GM18520 (cell line): ENCODE data around the gene SLC25A42.
"Not testable (repeated sequence)": the region's sequence is repeated elsewhere in the genome, so short reads cannot be mapped to it uniquely, and the experiment has no call there.

Experiments
- ATAC-seq: cut with Tn5 transposase; IDR thresholded peaks from one replicate; pipeline ENCODE4 v1.9.1; 2021; ENCODE audit not compliant: unreplicated experiment

Gene SLC25A42

GRCh38 chr19:19132912-19133311 lies 69.1 kb downstream of the SLC25A42 start:
- no peak for ATAC-seq

- no peak for ATAC-seq
These were observed 70.2 kb downstream of the SLC25A42 start for GRCh38 chr19:19133985-19134384.

- ATAC-seq = no peak
These were observed 70.9 kb downstream of the SLC25A42 start for GRCh38 chr19:19134687-19135158.

- ATAC-seq = not testable (repeated sequence)
These were observed 71.9 kb downstream of the SLC25A42 start for GRCh38 chr19:19135713-19136112.

- ATAC-seq = no peak
These were observed 73.8 kb downstream of the SLC25A42 start for GRCh38 chr19:19137556-19138108.

- ATAC-seq = peak; percentile 97
These were observed 74.6 kb downstream of the SLC25A42 start, which contains the start of gene TMEM161A for GRCh38 chr19:19138109-19138981. Gene TMEM161A (minus strand): TSS chr19:19138478. CDS start chr19:19138428, 50 bp downstream.

GRCh38 chr19:19139876-19140229 lies 76.1 kb downstream of the SLC25A42 start:
- no peak for ATAC-seq

GRCh38 chr19:19140476-19140875 lies 76.7 kb downstream of the SLC25A42 start:
- no peak for ATAC-seq

- ATAC-seq = no peak
These were observed 78.6 kb downstream of the SLC25A42 start for GRCh38 chr19:19142347-19142746.

GRCh38 chr19:19145281-19145680 lies 81.5 kb downstream of the SLC25A42 start:
- ATAC-seq = no peak

GRCh38 chr19:19145684-19146608 lies 82.2 kb downstream of the SLC25A42 start:
- ATAC-seq = no peak

- ATAC-seq = no peak
These were observed 83.1 kb downstream of the SLC25A42 start for GRCh38 chr19:19146865-19147264.

GRCh38 chr19:19147344-19147743 lies 83.5 kb downstream of the SLC25A42 start:
- ATAC-seq = no peak

GRCh38 chr19:19148504-19148903 lies 84.7 kb downstream of the SLC25A42 start:
- not testable (repeated sequence) for ATAC-seq

GRCh38 chr19:19149435-19149834 lies 85.6 kb downstream of the SLC25A42 start:
- ATAC-seq = no peak

GRCh38 chr19:19151418-19151817 lies 87.6 kb downstream of the SLC25A42 start:
- ATAC-seq = no peak

- no peak for ATAC-seq
These were observed 89.0 kb downstream of the SLC25A42 start for GRCh38 chr19:19152668-19153384.

GRCh38 chr19:19154768-19155494 lies 91.1 kb downstream of the SLC25A42 start:
- ATAC-seq = no peak

- peak; percentile 83 for ATAC-seq
These were observed 91.9 kb downstream of the SLC25A42 start for GRCh38 chr19:19155495-19156219.
